ENCODE data around the gene SLC12A9.

The SLC12A9 gene

DNA sequence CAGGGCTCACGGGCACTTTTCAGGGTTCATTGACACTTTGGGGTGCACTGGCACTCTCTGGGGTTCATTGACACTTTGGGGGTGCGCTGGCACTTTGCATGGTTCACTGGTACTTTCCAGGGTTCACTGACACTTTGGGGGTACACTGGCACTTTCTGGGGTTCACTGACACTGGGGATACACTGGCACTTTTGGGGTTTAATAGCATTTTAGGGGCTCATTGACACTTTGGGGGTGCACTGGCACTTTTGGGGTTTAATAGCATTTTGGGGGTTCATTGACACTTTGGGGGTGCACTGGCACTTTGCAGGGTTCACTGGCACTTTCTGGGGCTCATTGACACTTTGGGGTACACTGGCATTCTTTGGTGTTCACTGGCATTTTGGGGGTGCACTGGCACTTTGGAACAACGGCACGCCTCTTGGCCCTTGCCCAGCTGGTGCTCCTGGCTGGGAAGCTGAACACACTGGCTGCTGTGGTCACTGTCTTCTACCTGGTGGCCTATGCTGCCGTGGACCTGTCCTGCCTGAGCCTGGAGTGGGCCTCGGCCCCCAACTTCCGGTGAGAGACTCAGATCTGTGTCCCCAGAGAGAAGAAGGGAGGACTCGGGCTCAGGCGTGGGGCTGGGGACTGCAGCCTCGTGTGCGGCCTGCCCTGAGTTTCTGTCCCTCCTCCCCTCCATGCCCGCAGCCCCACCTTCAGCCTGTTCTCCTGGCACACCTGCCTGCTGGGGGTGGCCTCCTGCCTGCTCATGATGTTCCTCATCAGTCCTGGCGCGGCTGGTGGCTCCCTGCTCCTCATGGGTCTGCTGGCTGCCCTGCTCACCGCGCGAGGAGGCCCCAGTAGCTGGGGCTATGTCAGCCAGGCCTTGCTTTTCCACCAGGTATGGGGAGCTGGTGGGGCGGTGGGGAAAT, 8.4 kb downstream of the SLC12A9 start:
- in situ Hi-C loops (cut with MboI; ENCODE audit: low sequenced_read_pairs) = no loop called here

DNA sequence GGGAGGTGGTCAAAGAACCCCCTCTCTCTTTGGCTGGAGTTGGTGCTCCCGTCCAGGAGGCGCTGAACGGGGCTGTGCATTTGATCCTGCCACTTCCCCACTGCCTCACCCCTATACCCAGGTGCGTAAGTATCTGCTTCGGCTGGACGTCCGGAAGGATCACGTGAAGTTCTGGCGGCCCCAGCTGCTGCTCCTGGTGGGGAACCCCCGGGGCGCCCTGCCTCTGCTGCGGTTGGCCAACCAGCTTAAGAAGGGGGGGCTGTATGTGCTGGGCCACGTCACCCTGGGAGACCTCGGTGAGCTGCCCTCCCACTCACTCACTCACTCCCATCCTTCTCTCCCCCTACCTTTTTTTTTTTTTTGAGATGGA, 9.1 kb downstream of the SLC12A9 start:
- in situ Hi-C loops (cut with MboI; ENCODE audit: low sequenced_read_pairs) = no loop called here

DNA sequence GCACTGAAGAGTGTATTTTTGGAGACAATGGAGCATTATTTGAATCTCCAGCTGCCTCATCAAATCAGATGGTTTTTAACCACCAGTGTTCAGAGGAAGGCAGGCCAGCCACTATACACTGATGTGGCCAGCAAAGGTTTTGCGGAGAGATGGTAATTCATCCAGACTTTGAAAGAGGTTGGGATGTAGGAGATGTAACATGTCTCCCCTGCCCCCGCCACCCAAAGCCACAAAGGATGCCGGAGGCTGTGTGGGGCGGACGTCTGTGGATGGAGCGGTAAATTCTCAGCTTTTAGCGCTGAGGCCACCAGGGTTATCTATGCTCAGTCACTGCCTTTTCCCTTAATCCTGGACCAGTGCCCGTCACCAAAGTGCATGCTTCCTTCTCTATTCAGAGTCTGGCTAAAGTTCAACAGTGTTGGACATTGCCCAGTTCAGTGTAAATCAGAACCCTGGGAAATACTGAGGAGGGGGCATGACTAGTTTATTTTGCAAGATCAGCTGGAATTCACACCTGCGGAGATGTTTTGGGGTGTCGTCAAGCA, 11.0 kb downstream of the SLC12A9 start:
- in situ Hi-C loops (cut with MboI; ENCODE audit: low sequenced_read_pairs) = no loop called here

DNA sequence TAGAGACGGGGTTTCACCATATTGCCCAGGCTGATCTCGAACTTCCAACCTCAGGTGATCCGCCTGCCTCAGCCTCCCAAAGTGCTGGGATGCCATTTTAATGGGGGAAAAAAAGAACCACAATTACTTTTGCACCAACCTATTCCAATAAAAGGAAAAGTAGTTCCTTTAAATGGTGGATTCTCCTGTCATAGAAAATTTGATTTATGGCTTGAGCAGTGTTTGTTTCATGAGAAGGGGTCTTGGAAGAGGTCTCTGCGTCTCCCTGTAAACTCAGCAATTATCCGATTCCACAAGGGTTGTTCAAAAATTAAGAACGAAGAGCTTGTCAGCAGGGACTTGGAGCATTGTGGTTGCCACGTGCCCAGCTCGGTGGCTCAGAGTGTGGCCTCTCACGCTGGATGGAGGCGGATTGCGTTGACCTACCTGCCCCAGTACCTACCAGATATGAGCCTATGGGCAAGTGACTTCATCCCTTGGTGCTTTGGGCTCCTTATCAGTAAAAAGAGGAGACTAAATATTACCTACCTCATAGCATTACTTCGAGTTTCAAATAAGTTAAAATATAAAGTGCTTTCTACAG, 11.8 kb downstream of the SLC12A9 start:
- in situ Hi-C loops (cut with MboI; ENCODE audit: low sequenced_read_pairs) = no loop called here

DNA sequence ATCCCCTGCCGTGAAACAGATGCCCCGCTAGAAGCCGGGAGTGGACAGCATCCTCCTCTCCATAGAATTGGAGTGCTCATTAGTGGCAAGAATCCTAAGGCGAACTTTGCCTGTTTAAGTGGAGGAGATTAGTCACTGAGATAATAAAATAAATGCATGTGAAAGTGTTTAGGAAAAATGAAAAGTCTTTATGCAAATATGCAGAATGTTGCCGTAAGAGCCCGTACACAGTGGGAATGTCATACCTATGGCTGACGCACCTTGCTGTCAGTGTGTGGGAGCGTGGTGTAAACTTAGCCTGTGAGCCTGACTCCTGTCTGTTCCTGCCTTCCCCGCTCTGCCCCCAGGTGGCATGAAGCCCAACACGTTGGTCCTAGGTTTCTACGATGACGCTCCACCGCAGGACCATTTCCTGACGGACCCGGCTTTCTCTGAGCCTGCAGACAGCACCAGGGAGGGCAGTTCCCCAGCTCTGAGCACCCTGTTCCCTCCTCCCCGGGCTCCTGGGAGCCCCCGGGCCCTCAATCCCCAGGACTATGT, 12.9 kb downstream of the SLC12A9 start:
- in situ Hi-C loops (cut with MboI; ENCODE audit: low sequenced_read_pairs) = no loop called here

DNA sequence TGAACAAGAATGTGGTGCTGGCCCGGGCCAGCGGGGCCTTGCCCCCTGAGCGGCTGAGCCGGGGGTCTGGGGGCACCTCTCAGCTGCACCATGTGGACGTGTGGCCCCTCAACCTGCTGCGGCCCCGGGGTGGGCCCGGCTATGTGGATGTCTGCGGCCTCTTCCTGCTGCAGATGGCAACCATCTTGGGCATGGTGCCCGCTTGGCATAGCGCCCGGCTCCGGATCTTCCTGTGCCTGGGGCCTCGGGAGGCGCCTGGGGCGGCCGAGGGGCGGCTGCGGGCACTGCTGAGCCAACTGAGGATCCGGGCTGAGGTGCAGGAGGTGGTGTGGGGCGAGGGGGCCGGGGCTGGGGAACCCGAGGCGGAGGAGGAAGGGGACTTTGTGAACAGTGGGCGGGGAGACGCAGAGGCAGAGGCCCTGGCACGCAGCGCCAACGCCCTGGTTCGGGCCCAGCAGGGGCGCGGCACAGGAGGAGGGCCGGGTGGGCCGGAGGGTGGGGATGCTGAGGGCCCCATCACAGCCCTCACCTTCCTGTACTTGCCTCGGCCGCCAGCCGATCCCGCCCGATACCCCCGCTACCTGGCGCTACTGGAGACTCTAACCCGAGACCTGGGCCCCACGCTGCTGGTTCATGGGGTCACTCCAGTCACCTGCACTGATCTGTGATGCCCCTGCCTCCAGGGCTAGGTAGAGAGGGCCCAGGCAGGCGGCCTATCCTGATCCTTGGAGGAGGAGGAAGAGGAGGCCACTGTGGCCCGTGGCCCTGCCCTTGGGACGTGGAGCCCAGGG, 13.6 kb downstream of the SLC12A9 start:
- in situ Hi-C loops (cut with MboI; ENCODE audit: low sequenced_read_pairs) = no loop called here

DNA sequence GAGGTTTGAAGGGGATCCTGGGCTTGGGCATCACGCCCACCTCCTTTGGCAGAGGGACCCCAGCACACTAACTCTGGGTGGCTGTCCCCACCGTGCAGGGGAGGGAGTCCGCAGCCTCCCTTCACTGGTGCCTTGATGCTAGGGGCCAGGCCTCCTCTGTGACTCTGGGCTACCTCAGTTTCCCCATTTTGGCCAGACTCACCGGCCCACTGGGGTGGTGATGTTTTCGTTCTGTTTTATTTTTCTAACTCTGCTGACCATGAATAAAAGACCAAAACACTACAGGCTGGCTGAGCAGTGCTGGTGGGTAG, 14.2 kb downstream of the SLC12A9 start:
- in situ Hi-C loops (cut with MboI; ENCODE audit: low sequenced_read_pairs) = no loop called here

DNA sequence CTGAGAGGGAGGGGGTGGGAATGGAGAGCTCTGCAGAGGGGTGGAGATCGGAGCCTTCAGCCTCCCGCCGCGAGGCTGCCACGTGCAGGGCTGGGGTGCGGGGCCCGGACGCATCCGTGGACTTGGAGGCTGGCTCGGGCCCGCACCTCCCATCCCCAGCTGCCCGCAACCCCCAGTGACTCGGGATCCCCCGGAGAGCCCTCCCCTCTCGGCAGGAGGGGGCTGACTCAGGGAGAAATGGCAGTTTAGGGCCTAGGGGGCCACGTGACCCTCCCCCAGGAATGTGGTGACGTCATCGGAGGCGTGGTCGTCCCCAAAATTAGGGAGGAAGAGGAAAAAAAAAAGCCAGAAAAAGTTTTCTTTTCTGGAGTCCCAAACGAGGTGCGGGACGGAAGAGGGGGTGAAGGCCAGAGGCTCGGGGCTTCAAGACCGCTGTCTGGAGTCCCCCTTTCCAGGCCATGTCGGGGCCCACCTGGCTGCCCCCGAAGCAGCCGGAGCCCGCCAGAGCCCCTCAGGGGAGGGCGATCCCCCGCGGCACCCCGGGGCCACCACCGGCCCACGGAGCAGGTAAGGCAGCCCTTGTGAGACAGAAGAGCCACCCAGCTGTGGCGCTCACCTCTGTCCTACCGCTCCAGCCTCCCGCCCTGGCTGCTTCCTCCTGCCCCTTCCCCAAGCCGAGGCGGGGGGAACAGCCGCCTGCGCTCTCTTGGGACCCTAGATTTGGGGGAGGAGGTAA, 14.7 kb downstream of the SLC12A9 start, which contains the start of gene TRIP6:
TSS of gene TRIP6 (plus strand) at position 348 of the 736 bp plus-strand sequence. CDS start at position 459, 111 bp downstream.
- in situ Hi-C loops (cut with MboI; ENCODE audit: low sequenced_read_pairs) = no loop called here

DNA sequence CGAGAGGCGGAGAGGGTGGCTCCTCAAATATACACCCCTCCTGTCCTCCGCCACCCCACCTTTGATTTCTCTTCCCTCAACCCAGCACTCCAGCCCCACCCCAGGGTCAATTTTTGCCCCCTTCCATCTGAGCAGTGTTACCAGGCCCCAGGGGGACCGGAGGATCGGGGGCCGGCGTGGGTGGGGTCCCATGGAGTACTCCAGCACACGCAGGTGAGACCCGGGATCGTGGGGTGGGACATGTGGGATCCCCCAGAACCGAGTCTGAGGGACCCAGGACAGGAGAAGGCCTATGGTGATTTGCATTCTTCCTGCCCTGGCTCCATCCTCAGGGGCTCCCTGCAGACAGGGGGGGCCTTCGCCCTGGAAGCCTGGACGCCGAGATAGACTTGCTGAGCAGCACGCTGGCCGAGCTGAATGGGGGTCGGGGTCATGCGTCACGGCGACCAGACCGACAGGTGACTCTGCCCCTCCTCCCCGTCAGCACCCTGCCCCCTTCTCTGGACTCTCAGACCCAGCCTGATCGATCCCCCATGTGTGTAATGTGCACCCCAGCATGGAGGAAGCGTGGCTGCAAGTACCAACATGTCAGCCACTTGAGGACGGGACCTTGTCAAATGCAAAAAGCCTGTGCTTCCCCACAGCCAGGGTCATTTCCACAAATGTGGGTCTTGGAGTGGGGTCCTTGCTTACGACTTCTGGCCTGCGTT, 15.4 kb downstream of the SLC12A9 start:
- in situ Hi-C loops (cut with MboI; ENCODE audit: low sequenced_read_pairs) = no loop called here

DNA sequence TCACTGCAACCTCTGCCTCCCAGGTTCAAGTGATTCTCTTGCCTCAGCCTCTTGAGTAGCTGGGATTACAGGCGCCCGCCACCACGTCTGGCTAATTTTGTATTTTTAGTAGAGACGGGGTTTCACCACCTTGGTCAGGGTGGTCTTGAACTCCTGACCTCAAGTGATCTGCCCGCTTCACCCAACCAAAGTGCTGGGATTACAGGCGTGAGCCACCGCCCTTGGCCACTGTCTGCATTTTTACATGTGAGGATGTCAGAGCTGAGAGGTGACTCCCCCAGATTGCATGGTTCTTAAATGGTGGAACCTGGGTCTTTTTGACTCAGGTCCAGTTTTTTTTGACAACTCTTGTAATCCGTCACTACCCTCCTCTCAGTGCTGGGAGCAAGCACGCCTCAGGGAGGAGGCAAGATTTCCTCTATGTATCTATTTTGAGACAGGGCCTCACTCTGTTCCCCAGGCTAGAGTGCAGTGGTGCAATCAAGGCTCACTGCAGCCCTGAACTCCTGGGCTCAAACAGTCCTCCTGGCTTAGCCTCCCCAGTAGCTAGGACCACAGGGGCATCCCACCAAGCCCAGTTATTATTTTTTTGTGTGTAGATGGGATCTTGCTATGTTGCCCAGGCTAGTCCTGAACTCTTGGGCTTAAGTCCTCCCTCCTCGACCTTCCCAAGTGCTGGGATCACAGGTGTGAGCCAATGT, 21.2 kb downstream of the SLC12A9 start:
- in situ Hi-C loops (cut with MboI; ENCODE audit: low sequenced_read_pairs) = no loop called here

DNA sequence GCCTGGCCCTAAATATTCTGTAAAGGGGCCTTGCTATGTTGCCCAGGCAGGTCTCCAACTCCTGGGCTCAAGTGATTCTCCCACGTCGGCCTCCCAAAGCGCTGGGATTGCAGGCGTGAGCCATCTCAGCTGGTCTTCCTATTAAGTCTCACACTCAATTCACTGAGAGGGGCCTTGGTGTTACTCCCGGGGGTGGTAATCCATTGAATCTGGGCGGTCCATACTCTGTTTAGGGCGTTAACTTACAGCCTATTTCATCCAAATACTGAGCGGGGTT, 21.7 kb downstream of the SLC12A9 start:
- in situ Hi-C loops (cut with MboI; ENCODE audit: low sequenced_read_pairs) = no loop called here

DNA sequence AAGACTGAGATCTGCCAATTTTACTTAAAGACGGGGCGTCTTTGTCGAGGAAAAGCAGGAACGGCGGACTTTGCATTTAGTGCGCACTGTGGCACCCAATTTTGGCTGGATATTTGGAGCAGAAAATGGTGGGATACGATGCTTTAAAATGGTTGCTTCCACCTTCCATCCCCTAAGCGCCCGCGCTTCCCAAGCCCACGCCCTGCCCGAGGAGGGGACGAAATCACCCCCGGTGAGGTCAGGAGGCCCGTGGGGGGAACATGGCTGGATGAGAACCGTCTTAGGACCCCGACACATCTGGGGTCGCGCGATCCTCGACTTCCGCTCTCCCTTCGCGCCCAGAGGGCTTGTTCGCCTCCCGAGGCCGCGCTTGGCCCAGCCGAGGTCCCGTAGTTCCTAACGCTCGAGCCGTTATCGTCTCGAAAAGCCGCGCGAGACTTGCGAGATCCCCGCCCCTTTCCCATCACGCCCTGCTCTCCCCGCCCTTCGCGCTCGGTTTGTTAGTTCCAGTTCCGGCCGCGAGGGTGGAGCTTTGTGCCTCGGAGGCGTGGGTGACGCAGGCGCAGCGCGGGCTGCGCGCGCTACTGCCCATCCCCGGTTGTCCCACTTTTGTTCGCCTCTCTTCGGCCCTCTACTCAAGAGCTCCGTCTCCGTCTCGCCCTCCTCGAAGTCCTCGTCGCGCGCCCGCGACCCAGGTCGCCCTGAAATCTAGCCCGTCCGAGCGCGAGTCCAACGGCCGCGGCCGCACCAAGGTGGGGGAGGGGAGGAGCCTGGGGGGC, 22.3 kb downstream of the SLC12A9 start, which contains the start of gene SRRT:
TSS of gene SRRT (plus strand) at position 527 of the 779 bp plus-strand sequence. CDS start 488 bp downstream, outside the sequence.
- in situ Hi-C loops (cut with MboI; ENCODE audit: low sequenced_read_pairs) = loop anchor here (25.0 kb wide), 1 partner anchor 413 kb away; no protein-coding TSS in a partner anchor

DNA sequence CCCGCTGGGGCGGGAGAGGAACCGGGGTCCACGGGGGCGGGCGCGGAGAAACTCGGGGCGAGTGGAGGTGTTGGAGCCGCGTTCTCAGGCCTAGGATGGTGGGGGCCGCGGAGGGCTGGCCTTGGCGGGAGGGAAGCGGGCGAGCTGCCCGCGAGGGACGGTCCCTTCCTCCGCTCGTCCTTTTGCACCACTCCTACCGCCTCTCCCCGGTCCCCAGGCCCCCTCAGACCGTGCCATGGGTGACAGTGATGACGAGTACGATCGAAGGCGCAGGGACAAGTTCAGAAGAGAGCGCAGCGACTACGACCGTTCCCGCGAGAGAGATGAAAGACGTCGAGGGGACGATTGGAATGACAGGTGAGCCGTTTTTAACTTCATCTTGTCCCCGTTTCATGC, 22.8 kb downstream of the SLC12A9 start:
- in situ Hi-C loops (cut with MboI; ENCODE audit: low sequenced_read_pairs) = loop anchor here (25.0 kb wide), 1 partner anchor 412 kb away; no protein-coding TSS in a partner anchor

DNA sequence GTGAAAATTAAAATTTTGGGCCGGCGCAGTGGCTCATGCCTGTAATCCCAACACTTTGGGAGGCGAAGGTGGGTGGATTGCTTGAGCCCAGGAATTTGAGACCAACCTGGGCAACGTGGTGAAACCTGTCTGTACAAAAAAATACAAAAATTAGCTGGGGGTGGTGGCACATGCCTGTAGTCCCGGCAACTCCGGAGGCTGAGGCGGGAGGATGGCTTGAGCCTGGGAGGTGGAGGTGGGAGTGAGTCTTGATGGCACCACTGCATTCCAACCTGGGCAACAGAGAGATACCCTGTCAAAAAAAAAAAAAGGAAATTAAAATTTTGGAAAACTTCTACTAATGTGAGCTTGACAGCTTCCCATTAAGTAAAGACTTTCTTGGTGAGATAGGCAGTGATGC, 25.5 kb downstream of the SLC12A9 start:
- in situ Hi-C loops (cut with MboI; ENCODE audit: low sequenced_read_pairs) = loop anchor here (25.0 kb wide), 1 partner anchor 409 kb away; no protein-coding TSS in a partner anchor

DNA sequence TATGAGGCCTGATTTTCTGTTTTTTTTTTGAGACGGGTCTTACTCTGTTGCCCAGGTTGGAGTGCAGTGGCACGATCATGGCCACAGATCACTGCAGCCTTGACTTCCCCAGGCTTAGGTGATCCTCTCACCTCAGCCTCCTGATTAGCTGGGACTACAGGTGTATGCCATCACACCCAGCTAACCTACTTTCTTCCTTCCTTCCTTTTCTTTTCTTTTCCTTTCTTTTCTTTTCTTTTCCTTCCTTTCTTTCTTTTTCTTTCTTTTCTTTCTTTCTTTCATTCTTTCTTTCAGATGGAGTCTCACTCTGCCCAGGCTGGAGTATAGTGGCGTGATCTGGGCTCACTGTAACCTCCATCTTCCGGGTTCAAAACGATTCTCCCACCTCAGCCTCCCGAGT, 26.2 kb downstream of the SLC12A9 start:
- in situ Hi-C loops (cut with MboI; ENCODE audit: low sequenced_read_pairs) = loop anchor here (25.0 kb wide), 1 partner anchor 409 kb away; no protein-coding TSS in a partner anchor

DNA sequence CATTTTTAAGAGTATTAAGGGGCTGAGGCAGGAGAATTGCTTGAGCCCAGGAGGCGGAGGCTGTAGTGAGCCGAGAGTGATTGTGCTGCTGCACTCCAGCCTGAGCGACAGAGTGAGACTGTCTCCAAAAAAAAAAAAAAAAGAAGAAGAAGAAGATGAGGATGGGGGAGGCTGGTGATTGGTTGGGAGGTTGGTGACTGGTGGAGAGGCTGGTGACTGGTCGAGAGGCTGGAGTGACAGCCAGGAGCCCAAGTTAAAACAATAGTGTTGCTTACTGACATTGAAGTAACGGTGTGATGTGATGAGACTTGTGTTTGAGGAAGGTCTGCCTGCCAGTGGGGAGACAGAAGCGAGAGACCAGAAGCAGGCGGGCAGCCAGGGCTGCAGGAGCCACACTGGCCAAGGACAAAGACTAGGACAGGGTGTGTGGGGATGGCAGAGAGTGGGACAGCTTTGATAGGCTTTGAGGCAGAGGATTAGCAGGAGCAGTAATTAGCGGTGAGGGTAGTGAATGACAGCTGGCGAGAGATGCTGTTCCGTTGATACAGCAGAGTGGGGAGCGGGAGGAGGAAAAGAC, 27.3 kb downstream of the SLC12A9 start:
- in situ Hi-C loops (cut with MboI; ENCODE audit: low sequenced_read_pairs) = loop anchor here (25.0 kb wide), 1 partner anchor 408 kb away; no protein-coding TSS in a partner anchor

DNA sequence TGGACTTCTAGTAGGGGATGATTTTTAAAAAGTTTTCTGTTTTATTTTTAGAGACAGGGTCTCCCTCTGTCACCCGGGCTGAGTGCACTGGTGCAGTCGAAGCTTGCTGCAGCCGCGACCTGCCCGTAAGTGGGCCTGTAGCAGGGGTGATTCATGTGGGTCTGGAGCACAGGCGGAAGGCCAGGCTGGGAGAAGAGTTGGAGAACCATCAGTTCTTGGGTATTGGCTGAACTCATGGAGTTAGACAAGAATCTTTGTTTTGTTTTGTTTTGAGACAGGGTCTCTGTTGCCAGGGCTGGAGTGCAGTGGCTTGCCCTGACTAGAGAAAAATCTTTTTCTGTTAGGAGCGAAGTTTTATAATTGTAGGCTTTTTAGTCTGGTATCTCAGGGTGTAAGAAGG, 28.1 kb downstream of the SLC12A9 start:
- in situ Hi-C loops (cut with MboI; ENCODE audit: low sequenced_read_pairs) = loop anchor here (25.0 kb wide), 1 partner anchor 407 kb away; no protein-coding TSS in a partner anchor

DNA sequence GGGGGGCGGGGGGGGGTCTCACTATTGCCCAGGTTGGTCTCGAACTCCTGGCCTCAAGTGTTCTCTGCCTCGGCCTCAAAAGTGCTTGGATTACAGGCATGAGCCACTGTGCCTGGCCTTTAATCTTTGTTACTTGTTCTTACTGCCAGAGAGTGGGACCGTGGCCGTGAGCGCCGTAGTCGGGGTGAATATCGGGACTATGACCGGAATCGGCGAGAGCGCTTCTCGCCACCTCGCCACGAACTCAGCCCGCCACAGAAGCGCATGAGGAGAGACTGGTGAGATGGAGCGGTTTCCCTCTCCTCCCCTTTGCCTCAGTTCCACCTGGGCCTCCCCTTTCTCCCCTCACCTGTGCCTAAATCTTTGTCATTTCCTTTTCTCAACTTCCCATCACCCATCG, 28.6 kb downstream of the SLC12A9 start:
- in situ Hi-C loops (cut with MboI; ENCODE audit: low sequenced_read_pairs) = loop anchor here (25.0 kb wide), 1 partner anchor 406 kb away; no protein-coding TSS in a partner anchor
